ENCODE data around the gene CDON.

Gene CDON

DNA sequence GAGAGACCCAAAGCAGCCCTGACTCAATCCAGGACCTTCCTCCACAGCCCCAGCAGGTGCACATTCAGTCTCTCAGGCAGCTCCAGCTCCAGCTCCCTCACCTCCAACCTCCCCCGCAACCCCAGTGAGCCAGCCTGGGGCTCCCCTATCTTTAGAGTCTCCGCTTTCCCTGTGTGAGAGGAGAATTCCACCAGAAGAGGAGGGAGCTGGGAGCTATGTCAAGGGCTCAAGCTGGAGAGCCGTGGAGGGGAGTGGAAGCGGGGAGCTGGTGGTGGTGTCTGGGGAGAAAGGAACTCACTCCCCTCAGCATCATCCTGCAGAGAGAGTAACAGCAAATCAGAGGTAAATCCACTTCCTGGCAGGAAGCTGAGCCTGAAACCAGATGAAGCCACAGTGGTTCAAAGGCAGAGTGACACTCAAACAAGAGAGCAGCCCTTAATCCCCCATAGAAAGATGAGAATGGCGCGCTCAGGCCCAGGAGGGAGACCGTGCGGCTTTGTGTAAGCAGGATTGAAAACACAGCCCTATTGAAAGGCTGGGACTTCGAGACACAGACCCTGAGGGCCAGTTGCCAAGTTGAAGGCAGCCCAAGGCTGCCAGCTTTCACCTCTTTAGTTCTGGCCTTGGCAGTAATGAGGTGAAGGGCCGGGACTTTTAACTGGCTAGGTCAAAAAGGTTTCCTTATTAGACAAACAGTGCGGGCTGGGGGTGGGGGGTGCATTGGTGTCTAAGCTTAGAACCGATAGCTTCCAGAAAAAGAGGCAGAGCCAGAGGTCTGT lies 21.4 kb upstream of the CDON start:
- no peak for DNase-seq

DNA sequence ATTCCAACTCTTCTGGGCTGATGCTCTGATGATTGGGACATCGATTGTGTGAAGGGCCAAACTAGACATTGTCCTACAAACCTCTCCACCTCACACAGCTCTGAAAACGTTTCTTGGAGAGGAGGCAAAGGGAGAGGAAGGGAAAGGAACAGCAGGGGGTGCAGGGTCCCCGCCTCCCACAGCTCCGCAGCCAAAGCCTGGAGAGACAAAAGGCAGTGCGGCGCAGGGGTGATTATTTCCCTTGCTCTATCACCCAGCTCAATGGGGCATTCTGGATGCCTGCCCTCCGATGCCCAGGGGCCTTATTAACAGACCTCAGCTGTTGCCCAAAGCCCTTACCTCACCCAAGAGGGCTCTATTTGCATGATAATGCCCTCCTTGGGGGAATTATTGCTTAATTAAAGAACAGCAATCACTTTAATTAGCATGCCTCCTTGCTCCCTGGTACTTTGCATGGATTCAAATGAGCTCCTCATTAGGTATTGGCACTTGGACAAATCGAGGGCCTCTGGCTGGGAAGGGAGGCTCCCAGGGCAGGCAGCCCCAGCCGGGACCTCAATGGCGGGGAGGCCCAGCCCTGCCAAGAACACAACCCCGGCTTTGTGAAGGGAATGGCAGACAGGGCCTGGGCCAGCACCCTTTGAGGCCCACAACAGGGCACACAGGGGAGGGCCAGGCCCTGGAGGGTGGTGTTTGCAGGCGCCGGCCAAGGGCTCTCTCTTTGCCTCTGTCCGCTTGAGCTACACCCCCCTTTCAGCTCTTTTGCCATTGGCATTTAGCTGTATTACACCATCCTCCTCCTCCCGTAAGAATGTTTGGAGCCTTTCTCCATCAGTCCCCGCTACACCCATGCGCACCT lies 19.8 kb upstream of the CDON start:
- DNase-seq: no peak

DNA sequence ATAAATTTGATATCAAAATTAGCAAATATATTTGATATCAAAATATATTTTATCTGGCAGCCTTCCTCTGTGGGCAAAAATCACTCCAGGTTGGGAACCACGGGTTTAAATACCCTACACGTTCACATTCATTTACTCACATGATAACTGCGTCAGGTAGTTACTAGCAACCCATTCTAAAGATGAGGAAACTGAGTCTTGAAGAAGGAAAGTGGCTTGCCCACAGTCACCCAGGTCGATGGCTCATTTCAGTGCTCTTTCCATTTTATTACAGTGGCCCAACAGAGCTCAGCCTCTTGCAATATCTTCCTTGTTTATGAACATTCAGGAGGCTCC lies 19.2 kb upstream of the CDON start:
- DNase-seq: no peak

DNA sequence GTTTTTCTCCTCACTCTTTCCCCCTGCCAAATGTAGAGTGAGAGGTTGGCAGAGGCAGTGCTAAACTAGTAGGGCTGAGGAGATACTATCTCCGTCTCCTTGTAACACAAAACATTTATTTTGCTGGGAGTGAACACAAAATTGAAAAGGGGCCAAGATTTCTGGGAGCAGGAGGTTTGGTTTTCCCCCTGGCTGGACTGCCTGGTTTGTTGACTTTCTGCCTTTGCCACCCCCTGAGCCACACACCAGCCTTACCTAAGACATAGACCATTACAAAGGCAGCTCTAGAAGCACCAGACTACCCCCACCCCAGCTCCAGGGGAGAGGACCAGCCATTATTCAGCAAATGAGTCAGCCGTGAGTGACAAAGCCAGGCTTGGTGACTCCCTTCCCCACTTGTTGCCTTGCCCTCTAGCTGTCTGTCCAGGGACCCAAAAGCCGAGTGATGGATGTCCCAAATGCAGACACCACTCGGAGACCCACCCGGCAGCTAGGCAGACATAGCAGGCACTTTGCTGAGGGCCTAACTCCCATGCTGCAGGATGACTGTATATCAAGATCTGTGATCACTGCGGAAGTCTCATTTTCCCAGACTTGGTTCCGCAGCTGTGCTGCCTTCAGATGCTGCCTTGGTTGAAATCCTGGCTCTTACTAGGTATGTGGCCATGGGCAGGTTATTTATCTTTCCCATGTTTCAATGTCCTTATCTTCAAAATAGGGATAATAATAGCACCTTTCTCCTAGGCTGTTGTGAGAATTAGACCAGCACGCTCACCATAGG lies 17.7 kb upstream of the CDON start:
- peak; percentile 19 for DNase-seq

DNA sequence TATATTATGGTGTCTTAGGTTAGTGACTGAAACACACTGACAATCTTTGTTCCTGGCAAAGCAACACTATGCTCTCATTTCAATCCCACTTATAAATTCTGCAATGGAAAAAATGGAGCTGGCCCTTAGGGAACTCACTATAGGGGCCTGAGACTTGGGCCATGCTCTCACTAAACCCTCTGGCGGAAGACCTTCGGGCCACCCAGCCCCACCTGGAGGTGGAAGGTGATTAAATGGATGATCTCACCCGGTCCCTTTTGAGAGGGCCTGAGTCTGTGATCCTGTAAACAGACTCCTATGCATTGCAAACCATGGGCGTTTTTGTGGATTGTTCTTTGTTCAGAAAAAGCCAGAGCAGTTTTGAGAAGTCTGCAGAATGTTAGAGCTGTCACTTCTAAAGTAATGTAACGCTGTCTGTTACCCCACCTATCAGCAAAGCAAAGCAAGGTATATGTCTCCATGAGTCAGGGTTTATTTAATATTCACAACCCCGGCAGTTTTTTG lies 17.0 kb upstream of the CDON start:
- peak; percentile 39 for DNase-seq

DNA sequence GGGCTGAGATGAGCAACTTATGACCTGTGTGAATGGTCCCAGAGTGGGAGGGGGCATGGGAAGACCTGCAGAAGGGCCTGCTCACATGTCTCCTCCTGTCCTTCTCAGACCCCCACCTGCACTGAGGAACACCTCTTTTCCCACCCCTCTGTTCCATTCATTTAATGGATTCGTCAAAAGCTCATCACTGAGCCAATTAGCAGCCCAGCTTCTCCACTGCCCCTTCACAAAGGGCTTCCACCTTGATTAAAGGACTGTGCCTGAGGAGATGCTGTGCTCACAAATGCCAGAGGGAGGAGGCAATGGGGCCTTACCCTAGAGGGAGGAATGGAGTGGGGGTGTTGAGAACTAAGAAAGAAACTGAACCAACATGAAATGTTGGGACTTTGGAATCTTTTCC lies 14.0 kb upstream of the CDON start:
- DNase-seq: no peak

DNA sequence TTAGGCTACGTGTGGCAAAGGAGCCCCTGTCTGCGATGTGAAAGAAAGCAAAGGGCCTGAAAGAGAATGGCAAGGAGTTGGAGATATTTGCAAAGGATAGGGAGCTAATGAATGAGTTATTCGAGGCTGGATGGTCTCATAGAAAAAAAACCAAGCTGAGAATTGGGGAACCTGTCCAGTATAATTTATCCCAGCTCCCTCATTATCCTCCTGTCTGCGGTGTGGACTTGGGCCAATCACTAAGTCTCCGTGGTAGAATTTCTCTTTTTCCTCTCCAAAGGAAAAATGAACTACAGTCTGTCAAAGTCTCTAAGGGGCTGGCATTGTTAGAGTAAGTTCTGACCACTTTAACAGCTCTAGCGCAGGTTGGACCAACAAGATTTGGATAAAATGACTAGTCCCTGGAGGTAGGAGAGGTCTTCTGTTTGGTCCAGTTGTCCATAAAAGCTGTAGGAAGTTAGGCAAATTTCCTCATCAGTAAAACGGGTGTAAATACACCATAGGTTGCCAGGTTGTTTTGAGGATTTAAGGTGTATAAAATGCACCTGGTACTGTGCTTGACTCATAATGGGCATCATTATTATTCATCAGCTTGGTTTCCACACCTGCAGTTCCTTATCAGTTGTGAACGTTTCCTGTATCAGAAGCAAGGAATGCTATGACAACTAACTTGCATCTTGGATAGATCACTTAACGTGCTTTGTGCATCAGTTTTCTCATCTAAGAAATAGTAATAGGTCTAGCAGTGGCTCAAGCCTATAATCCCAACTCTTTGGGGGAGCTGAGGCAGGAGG lies 10.3 kb upstream of the CDON start:
- DNase-seq: no peak

DNA sequence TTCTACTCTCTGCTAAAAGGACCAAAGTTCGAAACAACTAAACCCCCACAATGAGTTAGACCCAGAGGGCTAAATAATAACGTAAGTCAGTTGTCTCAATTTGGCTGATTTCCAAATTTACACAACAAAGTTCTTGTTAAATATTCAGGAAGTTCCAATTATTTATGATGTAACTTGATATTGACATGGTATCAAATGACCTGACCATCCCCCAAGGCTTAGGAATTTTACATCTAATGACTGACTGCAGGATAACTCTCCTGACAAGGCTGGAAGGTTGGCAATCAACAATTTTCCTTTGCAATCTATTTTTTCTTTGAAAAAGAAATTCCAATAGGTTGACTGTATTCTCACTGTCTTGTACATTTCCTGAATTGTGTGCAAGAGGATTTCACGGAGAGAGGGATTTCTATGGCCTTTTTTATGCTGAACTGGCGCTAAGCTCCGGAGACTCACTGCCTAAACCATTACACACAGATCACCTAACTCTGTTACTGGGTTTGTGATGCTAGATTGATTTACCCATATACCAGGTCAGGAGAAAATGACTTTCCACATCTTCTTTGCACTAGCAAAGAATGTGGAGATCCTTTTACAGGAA lies 9.6 kb upstream of the CDON start:
- no peak for DNase-seq

DNA sequence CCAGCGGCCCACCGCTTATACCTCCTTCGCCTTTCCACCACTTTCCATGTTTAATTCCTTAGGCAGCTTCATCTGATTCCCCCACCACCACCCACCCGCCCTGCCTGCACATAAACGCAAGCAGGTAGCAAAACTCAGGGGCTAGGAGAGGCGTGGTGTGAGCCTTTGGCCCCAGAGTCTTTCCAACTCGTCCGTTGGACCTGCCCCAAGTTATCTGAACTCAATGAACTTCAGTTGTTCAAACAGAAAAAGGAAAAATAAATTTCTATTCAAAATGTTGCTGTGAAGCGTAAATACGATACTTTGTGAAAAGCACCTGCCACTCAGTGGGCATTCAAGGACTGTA lies 814 bp upstream of the CDON start:
- no peak for DNase-seq

DNA sequence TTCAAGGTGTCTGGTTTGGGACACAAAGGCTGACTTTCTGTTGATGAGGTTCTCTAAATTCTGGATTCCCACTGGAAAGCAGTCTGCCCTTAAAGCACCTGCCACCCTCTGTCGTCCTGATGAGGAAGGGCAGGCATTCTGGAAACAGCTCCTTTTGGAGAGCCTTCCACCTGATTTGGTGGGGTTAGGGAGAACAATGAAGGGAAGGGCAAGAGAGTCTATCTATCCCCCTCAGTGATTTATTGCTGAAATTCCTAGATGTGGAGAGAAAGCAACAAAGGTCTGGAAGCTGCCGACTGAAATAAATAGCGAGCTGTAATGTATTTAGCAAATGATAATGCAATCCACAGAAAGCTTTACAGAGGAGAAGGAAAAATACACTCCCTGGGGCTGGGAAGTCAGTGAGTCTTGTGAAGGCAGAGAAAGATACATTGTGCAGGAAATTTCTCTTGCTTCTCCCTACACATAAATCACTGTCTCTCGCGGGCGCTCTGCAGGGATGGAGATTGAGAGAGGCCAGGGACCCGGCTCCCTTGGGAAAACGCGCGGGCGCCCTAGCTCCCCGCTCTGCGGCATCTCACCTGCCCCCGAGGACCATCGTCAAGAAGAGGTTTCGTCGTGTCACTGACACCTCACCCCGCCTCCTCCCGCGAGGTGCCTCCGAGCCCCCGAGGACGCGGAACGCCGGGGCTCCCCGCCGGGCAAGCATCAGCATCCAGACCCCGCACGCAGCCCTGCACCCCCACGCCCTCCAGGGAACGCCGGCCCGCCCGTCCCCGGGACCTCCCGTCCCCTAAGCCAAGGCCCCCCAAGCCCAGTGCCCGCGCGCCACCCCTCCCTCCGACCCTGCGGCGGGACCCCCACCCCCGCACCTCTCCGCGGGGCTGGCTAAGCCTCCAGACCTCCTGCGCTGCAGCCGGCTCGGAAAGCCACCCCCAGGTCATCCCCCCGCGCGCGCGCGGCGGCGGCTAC lies 673 bp downstream of the CDON start:
- DNase-seq: peak; percentile 38

DNA sequence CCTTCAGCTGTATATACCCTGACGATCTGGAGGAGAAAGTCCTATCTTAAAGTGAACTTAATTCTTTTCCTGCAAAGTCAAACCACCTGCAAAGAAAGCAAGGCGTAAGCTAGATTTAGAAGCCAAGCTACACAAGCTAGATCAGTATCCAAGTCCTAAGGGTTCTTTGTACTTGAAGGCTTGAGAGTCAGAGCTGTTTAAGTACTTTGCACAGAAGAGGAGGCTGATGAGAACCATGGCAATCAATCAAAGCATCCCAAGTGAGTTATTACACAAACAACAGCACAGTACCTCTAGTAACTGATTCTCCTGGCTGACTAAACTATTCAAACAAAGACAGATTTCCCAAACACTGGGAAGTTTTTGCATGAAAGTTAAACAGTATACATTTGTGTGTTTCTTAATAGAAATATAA lies 1.9 kb downstream of the CDON start:
- DNase-seq: no peak

DNA sequence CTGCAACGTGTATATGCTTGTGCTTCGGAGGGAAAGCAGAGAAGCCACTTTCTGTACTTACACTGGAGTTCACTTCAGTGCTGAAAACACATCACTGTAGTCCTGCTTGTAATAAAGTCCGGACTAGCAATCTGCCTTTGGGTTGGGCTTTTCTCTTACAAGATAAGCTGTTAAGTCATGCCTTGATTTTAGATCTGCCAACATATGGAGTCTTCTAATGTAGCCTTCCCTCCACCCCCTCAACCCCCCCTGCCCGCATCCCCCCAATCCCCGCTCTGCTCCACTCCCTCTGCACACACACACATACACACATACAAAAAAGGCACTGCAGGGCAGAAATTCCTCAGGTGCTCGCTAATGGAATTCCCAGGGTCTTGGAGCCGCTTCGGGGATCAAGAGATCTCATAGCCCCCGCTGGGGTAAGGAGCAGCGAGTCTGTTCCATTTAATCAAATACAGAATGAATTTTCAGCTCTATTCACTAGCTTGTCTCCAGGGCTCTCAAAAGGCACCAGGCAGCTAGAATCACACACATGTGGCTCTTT lies 3.4 kb downstream of the CDON start:
- DNase-seq: no peak

DNA sequence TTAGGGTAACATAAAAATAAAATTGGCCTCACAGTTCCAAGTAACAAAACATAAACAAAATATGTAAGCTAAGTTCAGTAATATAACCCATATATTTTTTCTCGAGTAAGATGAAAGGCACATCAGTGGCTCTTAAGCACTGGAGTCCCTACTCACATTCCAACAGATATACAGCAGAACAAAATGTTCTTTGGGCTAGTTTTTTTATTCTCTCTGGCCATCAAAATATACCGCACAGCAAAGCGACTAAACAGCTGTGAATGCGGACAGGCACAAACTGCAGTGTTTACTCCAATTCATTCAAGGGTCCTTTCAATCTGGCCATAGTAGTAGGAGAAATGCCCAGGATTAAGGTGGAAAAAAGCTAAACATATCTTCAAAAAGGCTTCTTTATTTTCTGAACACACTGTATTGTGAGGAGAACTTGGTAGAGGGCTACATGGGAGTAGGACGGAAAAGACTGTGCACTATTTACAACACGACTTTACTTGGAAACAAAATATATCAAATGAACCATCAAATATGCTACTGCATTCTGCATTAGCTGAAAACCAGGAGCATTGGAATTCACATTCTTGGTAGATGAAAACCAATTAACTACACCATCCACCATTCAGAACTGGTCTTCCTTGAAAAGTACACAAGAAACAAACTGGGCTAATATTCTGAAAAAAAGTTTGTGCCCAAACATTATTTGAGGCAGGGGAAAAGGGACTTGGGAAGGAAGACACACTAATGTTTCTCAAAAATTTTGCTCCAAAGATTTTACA lies 4.4 kb downstream of the CDON start:
- no peak for DNase-seq

DNA sequence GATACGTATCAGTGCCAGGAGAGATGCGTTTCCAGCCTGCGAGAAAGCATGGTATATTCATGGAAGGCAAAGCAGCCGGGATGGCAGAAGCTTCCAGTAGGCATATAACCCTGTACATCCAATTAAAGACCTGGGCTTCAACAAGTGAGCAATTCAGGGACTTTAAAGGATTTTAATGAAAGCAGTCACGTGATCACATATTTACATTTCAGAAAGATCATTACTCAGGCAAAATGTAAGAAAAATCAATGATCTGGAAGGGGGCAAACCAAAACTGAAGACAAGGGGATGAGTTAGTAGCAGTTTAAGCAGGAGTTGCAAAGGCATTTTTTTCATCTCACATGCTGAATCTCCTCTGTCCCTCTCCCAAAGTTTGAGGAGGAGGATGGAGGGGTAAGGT lies 7.8 kb downstream of the CDON start:
- no peak for DNase-seq

DNA sequence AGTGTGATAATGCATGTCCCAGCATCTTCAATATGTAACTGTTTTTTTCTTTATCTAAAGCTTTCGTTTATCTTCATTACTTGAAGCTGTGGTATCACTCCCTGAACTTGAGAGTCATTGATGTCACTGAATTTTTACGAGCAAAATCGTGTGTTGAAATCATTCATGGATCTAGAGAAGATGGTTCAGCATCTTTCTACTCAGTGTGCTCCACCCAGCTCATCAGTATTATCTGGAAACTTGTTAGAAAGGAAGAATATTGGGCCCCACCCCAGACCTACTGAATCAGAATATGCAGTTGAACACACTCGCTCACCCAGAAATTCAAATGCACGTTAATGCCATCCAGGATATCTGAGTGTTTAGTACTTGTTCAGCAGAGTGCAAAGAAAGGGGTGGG lies 8.3 kb downstream of the CDON start:
- DNase-seq: no peak

DNA sequence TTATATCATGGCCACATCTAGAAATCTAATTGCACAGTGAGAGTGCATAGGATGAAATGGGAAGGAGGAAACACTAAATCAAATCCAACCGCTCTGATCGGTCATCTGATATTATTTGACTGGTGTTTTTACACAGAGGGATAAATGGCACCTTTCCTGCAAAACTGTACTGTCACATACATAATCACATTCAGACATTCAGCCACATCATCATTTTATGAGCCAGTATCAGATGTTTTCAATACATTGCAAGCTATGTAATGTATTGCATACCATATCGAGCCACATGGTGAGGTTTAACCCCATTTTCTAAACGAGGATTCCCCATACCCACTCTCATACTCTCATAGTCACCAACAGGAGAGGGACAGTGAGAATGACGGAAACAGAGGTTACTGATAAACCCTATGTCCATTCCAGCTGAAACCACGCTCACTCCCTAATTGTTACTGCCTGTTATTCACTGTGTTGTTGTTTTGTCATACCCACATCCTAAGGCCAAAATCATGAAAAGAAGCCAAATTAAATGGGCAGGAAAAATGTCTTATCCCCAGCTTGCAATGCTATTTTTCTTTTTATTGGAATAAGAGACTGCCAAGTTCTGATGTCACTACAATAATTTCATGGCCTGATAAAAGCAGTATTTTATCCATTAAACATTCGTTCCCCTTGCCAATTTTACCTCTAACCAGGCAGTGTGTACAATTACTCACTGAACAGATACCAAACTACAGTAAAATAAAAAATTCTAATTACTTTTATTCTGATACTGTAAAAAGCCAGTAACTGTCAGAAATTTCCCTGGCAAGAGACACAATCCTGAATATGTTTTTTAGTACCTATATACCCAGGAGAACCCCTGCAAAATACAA lies 9.0 kb downstream of the CDON start:
- DNase-seq: no peak

DNA sequence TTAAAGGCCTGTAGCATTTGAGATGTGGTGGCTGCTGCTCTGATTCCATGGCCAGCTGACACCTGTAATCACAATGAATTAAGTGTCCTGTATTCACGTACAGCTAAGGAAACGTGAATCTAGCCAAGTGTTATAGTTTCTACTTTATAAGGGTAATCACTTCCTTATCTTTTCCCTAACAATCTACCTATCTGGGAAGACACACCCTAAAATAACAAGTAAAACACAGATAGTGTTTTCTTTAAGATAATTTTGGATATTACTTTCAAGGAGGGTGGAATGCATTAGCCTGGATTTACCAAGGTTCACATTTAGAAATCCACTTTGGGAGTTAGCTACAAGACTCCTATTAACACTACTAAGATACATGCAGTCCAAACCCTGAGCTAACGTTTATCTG lies 11.5 kb downstream of the CDON start:
- DNase-seq: no peak

DNA sequence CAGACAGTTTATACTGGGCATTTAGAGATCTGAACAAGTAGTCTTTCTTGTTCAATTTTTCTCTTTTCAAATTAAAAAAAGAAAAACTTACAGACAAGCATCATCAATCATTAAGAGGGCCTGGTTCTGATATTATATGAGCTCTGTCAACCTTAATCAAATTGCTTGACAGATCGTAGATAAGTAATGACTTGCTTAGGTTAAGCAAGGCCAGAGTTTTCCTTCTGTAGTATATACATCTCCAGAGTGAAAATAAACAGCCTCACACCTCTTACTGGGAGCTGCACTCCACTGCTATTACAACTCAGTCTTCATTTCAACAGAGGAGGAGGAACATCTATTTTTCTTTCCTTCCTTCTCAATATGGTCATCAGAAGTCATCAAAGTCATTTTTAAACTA lies 13.5 kb downstream of the CDON start:
- no peak for DNase-seq

DNA sequence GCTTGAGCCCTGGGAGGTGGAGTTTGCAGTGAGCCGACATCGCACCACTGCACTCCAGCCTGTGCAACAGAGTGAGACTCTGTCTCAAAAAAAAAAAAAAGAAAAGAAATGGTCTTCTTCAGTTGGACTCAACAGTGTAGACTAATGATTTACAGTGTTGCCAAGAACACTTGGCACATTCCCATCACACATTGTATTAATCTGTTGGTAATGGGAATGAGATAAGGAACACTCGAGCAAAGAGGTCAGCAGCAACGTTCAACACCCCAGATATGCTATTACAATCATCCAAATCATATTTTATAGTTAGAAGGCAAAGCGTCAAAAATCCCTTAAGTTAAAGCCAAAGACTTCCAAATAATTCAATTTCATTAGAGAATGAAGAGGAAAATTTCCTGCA lies 14.5 kb downstream of the CDON start:
- DNase-seq: no peak
